ENCODE results near the gene GLO1.

DNA sequence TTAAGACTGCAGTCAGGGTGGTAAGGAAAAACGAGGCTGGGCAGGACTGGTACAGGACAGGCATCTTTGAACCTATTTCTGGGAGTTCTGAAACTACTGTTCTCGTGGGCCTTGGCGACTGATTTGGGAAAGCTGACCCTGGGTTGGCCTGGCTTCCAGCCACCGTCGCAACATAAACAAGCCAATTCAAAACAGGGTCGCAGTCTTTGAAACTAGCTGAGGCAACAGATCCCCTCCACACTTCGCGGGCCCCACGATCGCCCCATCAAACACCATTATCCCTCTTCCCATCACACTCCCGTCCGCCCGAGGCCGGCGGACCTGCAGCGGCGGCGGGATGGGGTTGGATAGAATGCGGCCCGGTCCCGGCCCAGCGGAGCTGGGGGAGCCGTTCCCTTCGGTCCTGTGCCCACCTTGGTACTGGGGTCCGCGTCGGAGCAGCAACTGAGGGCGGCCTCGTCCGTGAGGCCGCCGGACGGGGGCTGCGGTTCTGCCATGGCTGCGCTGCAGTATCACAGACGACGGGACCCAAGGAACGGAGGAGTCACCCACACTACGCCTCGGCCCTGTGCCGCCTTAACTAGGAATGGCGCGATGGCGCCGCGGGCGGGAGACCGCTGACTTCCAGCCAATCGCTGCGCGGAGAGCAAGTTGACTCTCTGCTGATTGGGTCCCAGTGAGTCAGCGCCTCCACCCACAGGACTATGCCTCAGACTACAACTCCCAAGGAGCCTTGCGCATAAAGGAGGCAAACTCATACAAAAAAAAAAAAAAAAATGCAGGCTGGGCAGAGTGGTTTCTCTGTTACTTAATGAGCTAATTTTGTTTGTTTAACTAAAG, at the start of gene GLO1:
- TF ChIP-seq, protein P1, sequence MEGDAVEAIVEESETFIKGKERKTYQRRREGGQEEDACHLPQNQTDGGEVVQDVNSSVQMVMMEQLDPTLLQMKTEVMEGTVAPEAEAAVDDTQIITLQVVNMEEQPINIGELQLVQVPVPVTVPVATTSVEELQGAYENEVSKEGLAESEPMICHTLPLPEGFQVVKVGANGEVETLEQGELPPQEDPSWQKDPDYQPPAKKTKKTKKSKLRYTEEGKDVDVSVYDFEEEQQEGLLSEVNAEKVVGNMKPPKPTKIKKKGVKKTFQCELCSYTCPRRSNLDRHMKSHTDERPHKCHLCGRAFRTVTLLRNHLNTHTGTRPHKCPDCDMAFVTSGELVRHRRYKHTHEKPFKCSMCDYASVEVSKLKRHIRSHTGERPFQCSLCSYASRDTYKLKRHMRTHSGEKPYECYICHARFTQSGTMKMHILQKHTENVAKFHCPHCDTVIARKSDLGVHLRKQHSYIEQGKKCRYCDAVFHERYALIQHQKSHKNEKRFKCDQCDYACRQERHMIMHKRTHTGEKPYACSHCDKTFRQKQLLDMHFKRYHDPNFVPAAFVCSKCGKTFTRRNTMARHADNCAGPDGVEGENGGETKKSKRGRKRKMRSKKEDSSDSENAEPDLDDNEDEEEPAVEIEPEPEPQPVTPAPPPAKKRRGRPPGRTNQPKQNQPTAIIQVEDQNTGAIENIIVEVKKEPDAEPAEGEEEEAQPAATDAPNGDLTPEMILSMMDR (IDR thresholded peaks at IDR 0.05), result no peak
- peak; percentile 78 for TF ChIP-seq POLR2A (IDR thresholded peaks at IDR 0.05)
- peak; percentile 95 to 98 (median 96) for TF ChIP-seq POLR2AphosphoS5 (IDR thresholded peaks at IDR 0.05)

Measured in sigmoid colon (tissue), 4 donors.